NCI-H2081 treated with DMSO at 0.1 percent for 48 hours (cell line): ENCODE results near the gene TBL1XR1.
A peak's percentile ranks its signal among the peaks of the same experiment; 100 is the strongest.

Experiments
- DNase-seq: peaks from one replicate; lab custom pipeline; 2025; lab: John Stamatoyannopoulos, UW

TBL1XR1 gene

DNA sequence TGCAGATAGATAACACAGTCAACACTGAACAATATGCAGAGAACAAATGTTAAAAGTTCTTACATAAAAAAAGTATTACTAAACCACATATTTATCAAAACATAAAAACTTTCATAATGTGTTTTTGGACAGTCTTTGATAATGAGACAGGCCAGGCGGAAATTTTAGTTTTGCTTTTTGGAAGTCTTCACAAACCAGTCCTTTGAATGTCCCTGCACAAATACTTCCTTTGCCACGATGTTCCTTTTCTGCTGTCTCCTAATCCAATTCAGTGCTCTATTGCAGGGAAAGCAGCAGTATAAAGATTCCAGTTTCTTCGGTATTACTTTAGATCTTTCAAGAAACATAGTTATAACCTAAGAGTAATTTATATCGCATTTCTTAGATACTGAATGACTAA is 135.9 kb downstream of the TBL1XR1 start:
- DNase-seq, result no peak

DNA sequence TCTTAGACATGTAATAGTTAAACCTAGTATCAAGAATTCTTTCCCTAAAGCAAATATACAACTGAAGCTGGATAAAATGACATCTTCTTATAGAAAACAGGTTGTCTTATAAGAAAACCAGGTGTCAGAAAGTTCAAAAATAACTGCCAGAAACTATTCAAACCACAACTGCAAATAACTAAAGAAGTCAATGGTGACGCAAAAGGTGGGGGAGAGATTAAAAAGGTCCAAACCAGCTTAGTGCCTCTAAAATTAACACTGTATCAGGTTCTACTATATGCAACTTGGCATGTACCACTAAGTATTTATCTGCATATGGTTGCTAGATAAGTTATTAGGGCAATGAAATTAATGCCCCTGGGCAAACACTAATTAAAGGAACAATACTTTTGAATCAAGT is 136.8 kb downstream of the TBL1XR1 start:
- no peak for DNase-seq

DNA sequence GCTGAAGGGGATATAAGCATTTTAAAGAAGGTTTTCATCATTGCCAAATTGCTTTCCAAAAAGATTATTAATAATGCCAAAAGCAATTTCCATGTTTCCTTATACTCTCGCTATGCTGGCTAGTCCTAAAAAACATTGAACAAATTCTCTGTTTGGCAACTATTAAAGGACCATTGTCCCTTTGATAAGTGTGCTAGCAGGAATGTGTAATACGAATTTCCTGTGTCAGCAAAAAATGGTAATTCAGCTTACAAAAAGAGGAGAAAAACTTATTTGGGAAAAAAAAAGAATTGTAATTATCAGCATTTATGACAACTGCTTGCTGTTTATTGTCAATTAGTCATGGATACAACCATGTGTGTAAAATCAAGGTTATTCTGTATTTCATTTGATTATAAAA is 138.6 kb downstream of the TBL1XR1 start:
- DNase-seq, result no peak

DNA sequence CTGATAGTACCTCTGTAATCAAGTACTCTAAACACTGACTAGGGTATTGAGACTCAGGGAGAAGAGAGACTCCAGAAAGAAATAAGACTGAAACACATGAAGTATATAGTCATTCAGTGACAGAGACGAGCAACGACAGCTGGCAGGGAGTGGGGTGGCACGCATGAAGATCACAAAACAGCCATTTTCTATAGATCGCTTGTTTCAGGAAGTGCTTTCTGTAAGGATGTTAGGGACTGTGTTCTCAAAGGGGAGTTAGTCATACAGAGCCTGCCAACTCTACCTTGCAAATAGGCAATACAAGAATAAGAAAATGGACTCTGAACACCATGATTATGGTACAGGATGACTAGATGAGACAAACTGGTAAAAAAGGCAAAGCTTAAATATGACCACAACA is 139.5 kb downstream of the TBL1XR1 start:
- no peak for DNase-seq

DNA sequence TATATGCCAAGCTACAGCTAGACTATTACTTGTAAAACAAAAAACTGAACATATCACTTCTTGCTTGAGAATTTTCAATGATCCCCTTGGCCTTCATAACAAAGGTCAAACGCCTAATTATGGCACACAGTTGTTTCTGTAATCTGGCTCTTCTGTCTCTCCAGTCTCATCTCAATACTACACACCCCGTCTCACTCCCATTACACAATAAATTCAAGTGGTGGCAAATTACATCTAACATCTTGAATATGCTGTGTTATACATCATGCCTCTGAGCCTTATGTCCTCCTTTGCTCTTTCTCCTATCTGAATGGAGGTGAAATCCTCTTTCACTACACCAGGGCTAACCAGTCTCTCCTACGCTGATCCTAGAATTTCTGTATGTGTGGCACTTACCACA is 140.4 kb downstream of the TBL1XR1 start:
- no peak for DNase-seq

GRCh38 chr3:177055605-177056571 is 141.4 kb downstream of the TBL1XR1 start:
- DNase-seq, result no peak

- DNase-seq, result no peak
Observed at GRCh38 chr3:177053107-177053506, 144.2 kb downstream of the TBL1XR1 start.

DNA sequence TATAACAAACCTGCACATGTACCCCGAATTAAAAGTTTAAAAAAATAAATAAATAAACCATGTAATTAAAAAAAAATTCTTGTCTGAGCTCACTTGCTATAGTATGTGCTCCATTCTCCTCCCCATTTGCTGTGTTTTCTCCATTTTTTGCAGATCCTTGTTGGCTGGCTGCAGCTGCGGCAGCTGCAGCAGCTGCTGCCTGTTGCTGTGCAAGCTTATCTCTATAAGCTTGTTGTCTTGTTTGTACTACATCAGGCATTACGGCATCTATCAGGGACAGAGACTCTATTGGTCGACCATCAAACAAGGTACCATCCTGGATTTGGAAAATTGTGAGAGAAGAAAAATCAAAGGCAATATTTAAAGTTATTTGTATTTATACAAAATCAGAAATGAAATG is 145.9 kb downstream of the TBL1XR1 start:
- DNase-seq, result no peak

DNA sequence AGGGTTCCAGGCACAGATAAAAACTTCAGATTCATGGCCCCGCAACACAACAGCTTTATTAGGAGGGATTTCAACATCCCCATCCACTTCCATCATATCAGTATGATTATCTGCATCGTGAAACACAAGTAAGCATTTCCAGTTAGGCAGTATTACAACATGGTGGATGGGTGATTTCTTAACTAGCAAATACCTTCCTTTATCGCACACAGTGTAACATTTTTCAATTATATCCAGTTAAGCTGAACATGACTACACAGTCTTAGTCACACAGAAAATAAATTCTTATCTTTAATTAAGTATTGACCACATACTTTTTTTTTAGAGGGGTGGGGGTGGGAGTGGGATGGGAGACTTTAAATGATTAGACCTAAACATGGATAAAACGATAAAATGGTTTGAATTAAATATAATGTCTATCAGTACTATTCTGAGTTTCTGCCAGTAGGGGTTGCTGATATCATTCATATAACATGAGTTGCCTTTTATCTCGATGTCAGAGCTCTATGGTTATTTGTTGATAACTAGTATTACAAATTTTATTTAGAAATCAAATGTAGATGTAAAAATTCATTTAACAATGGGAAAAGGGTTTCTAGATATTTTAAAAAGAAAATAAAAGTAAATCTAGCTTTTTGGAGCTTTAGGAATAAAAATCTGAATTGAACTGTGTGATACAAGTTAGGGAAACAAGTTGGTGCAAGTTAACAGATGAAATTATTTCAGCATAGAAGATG is 146.6 kb downstream of the TBL1XR1 start:
- peak; percentile 51 for DNase-seq

- no peak for DNase-seq
Observed at GRCh38 chr3:177045767-177046166, 151.5 kb downstream of the TBL1XR1 start.

- DNase-seq, result no peak
Observed at GRCh38 chr3:177045222-177045621, 152.1 kb downstream of the TBL1XR1 start.

- DNase-seq, result no peak
Observed at GRCh38 chr3:177041730-177042551, 155.3 kb downstream of the TBL1XR1 start.

DNA sequence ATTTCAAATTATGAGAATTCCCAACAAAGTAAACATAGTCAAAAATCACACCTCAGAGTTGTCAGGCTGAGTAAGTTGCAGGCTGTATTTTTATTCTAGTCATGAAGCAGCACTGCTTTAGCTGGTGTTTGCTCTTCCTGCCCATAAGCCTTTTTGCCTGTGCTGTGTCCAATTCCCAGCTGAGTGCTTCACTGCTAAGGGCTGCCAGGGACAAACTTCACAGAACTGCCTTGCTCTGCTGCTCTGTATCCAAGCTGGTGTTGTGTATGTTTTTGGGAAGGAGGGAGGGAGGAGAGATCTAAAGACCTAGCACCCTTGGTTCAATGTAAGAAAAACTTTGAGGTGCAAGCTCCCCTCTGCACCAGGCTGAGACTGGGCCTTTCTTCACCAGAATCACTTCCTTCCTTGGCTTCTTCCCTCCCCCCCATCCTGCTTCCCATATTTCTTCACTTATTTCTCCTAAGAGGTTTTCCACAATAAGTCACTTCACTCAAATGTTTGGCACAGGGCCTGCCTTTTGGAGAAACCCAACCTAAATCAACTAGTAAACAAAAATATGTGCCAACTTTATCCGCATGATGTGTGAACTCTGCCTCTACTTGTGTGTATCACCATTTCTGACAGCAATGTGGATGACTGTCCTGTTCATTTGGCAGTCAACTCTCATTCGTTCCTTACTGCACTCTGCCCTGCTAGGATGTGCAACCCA is 156.1 kb downstream of the TBL1XR1 start:
- DNase-seq, result no peak

- DNase-seq, result no peak
Observed at GRCh38 chr3:177039490-177040274, 157.6 kb downstream of the TBL1XR1 start.

DNA sequence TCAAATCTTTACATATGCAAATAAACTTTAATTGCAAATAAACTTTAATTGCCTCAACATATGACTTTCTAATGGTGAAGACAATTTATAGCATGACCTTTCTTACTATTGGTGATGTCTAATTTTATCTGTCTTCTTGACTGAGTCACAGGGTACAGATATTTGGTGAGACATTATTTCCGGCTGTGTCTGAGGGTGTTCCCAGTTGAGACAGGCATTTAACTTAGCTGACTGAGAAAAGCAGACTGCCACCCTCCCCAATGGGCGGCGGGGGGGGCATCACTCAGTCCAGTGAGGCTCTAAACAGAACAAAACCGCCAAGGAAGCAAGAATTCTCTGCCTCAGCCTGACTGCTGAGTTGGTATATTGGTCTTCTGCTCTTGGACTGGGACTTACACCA is 160.0 kb downstream of the TBL1XR1 start:
- DNase-seq, result no peak

- peak; percentile 94 for DNase-seq
Observed at GRCh38 chr3:177035676-177036075, 161.6 kb downstream of the TBL1XR1 start.

- no peak for DNase-seq
Observed at GRCh38 chr3:177034832-177035475, 162.3 kb downstream of the TBL1XR1 start.

GRCh38 chr3:177026505-177027277 is 170.6 kb downstream of the TBL1XR1 start:
- DNase-seq, result no peak

DNA sequence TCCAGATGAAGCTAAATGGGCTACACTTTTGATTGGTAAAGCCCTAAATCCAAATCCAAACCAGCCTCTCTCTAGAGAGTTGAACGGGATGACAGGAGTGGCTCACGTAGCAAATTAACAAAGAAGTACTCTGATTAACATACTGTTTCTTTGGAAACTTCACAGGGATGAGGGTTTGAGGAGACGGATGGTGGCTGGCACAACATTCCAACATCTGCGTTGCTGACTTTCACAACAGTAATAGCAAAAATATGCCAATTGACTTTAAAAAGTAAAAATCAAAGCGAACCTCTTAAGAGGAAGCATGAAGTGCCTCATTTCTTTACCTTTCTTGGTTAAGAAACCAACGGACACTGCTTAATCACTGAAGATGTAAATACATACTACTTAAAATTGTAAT is 181.4 kb downstream of the TBL1XR1 start:
- no peak for DNase-seq
